ENCODE data around the gene ATG5. TPM values are rescaled to one million over a fixed set of nuclear protein-coding genes. Genes with fewer than 3 reads are reported as not detected.
"Not testable (repeated sequence)": the region's sequence is repeated elsewhere in the genome, so short reads cannot be mapped to it uniquely, and the experiment has no call there.

The ATG5 gene
- total and polyA plus RNA-seq, 3 experiments from 2014 or later: 39.0 to 45.0 (median 44.5) TPM

GRCh38 chr6:106268500-106268899 lies 57.1 kb downstream of the ATG5 start:
- H3K4me3 Mint-ChIP-seq; H3K27me3 Mint-ChIP-seq; H3K27me3 ChIP-seq (ENCODE audit: insufficient read depth, low read length, poor library complexity, severe bottlenecking); H3K4me3 ChIP-seq (ENCODE audit: low read length); H3K4me1 ChIP-seq (ENCODE audit: insufficient read depth, low read length); H3K27ac ChIP-seq (ENCODE audit: low read depth, low read length); H3K9me3 ChIP-seq (ENCODE audit: low read length); CTCF ChIA-PET; DNase-seq; H3K27ac Mint-ChIP-seq; H3K36me3 ChIP-seq (ENCODE audit: insufficient read depth, low read length); POLR2A ChIA-PET: not testable (repeated sequence)
- Mint-ChIP-seq H3K36me3 (peaks cover 20 to 44% (median 41%) of the 10 kb centered on the region in 3 donors), H3K9me3 (peaks cover 9 to 21% (median 16%) of the 10 kb centered on the region in 5 donors), H3K4me1 (peaks cover 31 to 49% (median 44%) of the 10 kb centered on the region in 3 donors)

- H3K4me3 ChIP-seq (ENCODE audit: low read length); POLR2A ChIA-PET; H3K4me1 ChIP-seq (ENCODE audit: insufficient read depth, low read length); CTCF ChIA-PET; H3K36me3 ChIP-seq (ENCODE audit: insufficient read depth, low read length); H3K9me3 ChIP-seq (ENCODE audit: low read length); DNase-seq; H3K27me3 Mint-ChIP-seq; H3K27ac Mint-ChIP-seq; H3K27ac ChIP-seq (ENCODE audit: low read depth, low read length); H3K27me3 ChIP-seq (ENCODE audit: insufficient read depth, low read length, poor library complexity, severe bottlenecking): not testable (repeated sequence)
- H3K9me3 Mint-ChIP-seq: peaks cover 9 to 21% (median 16%) of the 10 kb centered on the region in 5 donors
- peaks cover 29 to 64% (median 50%) of the 10 kb centered on the region in 3 donors for H3K36me3 Mint-ChIP-seq
- peak overlapping the region in 1 of 7 donors; percentile 8 for H3K4me3 Mint-ChIP-seq
- peaks cover 33 to 63% (median 61%) of the 10 kb centered on the region in 3 donors for H3K4me1 Mint-ChIP-seq
Observed at GRCh38 chr6:106264433-106264832, 61.1 kb downstream of the ATG5 start.

- H3K27me3 Mint-ChIP-seq; H3K27ac Mint-ChIP-seq; H3K9me3 ChIP-seq (ENCODE audit: low read length); H3K9me3 Mint-ChIP-seq; H3K4me1 ChIP-seq (ENCODE audit: insufficient read depth, low read length); H3K27ac ChIP-seq (ENCODE audit: low read depth, low read length); H3K4me3 Mint-ChIP-seq; POLR2A ChIA-PET; DNase-seq; H3K36me3 ChIP-seq (ENCODE audit: insufficient read depth, low read length); H3K4me3 ChIP-seq (ENCODE audit: low read length); H3K27me3 ChIP-seq (ENCODE audit: insufficient read depth, low read length, poor library complexity, severe bottlenecking): not testable (repeated sequence)
- Mint-ChIP-seq H3K4me1 (peaks cover 20 to 49% (median 47%) of the 10 kb centered on the region in 3 donors), H3K36me3 (peaks cover 15 to 36% (median 21%) of the 10 kb centered on the region in 3 donors)
- CTCF ChIA-PET: interaction anchor here (2.1 kb wide), 1 partner anchor 37 kb away, joined by 7 read pairs; no protein-coding TSS in a partner anchor
Observed at GRCh38 chr6:106259748-106260147, 65.8 kb downstream of the ATG5 start.

GRCh38 chr6:106258726-106259125 lies 66.8 kb downstream of the ATG5 start:
- Mint-ChIP-seq H3K36me3 (peaks cover 6 to 30% (median 15%) of the 10 kb centered on the region in 3 donors), H3K27me3 (no peaks in the 10 kb centered on the region), H3K4me1 (peaks cover 17 to 49% (median 45%) of the 10 kb centered on the region in 3 donors), H3K9me3 (no peaks in the 10 kb centered on the region), H3K4me3 (no peak overlapping the region), H3K27ac (no peak overlapping the region)
- no peaks in the 10 kb centered on the region for H3K27me3 ChIP-seq (ENCODE audit: insufficient read depth, low read length, poor library complexity, severe bottlenecking)
- ChIA-PET CTCF (interaction anchor here (2.1 kb wide), 1 partner anchor 36 kb away, joined by 7 read pairs; no protein-coding TSS in a partner anchor), POLR2A (no interaction called here)
- H3K4me1 ChIP-seq (ENCODE audit: insufficient read depth, low read length): no peaks in the 10 kb centered on the region
- no peak overlapping the region for H3K4me3 ChIP-seq (ENCODE audit: low read length)
- H3K36me3 ChIP-seq (ENCODE audit: insufficient read depth, low read length): no peaks in the 10 kb centered on the region
- H3K9me3 ChIP-seq (ENCODE audit: low read length): no peaks in the 10 kb centered on the region
- no peak for DNase-seq
- H3K27ac ChIP-seq (ENCODE audit: low read depth, low read length): no peak overlapping the region

- no peaks in the 10 kb centered on the region for H3K27me3 Mint-ChIP-seq
- Histone ChIP-seq H3K27me3 (ENCODE audit: insufficient read depth, low read length, poor library complexity, severe bottlenecking) (no peaks in the 10 kb centered on the region), H3K4me3 (ENCODE audit: low read length) (no peak overlapping the region), H3K27ac (ENCODE audit: low read depth, low read length) (no peak overlapping the region), H3K36me3 (ENCODE audit: insufficient read depth, low read length) (no peaks in the 10 kb centered on the region), H3K4me1 (ENCODE audit: insufficient read depth, low read length) (no peaks in the 10 kb centered on the region), H3K9me3 (ENCODE audit: low read length) (no peaks in the 10 kb centered on the region)
- H3K9me3 Mint-ChIP-seq: no peaks in the 10 kb centered on the region
- POLR2A ChIA-PET: no interaction called here
- H3K4me1 Mint-ChIP-seq: peaks cover 21 to 65% (median 55%) of the 10 kb centered on the region in 3 donors
- CTCF ChIA-PET: interaction anchor here (0.9 kb wide), 1 partner anchor 8 kb away, joined by 3 read pairs; no protein-coding TSS in a partner anchor
- H3K36me3 Mint-ChIP-seq: peaks cover 6 to 21% (median 17%) of the 10 kb centered on the region in 3 donors
- no peak for DNase-seq
- no peak overlapping the region for H3K27ac Mint-ChIP-seq
- no peak overlapping the region for H3K4me3 Mint-ChIP-seq
Observed at GRCh38 chr6:106257195-106257594, 68.4 kb downstream of the ATG5 start.

- Histone ChIP-seq H3K27ac (ENCODE audit: low read depth, low read length) (no peak overlapping the region), H3K27me3 (ENCODE audit: insufficient read depth, low read length, poor library complexity, severe bottlenecking) (no peaks in the 10 kb centered on the region), H3K9me3 (ENCODE audit: low read length) (no peaks in the 10 kb centered on the region), H3K4me1 (ENCODE audit: insufficient read depth, low read length) (no peaks in the 10 kb centered on the region), H3K36me3 (ENCODE audit: insufficient read depth, low read length) (no peaks in the 10 kb centered on the region), H3K4me3 (ENCODE audit: low read length) (no peak overlapping the region)
- no peak for DNase-seq
- H3K4me3 Mint-ChIP-seq: no peak overlapping the region
- H3K36me3 Mint-ChIP-seq: peaks cover 6 to 16% (median 13%) of the 10 kb centered on the region in 3 donors
- H3K4me1 Mint-ChIP-seq: peaks cover 21 to 65% (median 53%) of the 10 kb centered on the region in 3 donors
- no peak overlapping the region for H3K27ac Mint-ChIP-seq
- no peaks in the 10 kb centered on the region for H3K9me3 Mint-ChIP-seq
- ChIA-PET CTCF (interaction anchor here (0.9 kb wide), 1 partner anchor 9 kb away, joined by 3 read pairs; no protein-coding TSS in a partner anchor), POLR2A (no interaction called here)
- no peaks in the 10 kb centered on the region for H3K27me3 Mint-ChIP-seq
Observed at GRCh38 chr6:106256201-106256968, 69.2 kb downstream of the ATG5 start.

GRCh38 chr6:106255306-106255705 lies 70.3 kb downstream of the ATG5 start:
- Histone ChIP-seq H3K4me3 (ENCODE audit: low read length) (no peak overlapping the region), H3K27ac (ENCODE audit: low read depth, low read length) (no peak overlapping the region), H3K9me3 (ENCODE audit: low read length) (no peaks in the 10 kb centered on the region), H3K36me3 (ENCODE audit: insufficient read depth, low read length) (no peaks in the 10 kb centered on the region), H3K4me1 (ENCODE audit: insufficient read depth, low read length) (no peaks in the 10 kb centered on the region), H3K27me3 (ENCODE audit: insufficient read depth, low read length, poor library complexity, severe bottlenecking) (no peaks in the 10 kb centered on the region)
- Mint-ChIP-seq H3K4me1 (peaks cover 25 to 67% (median 55%) of the 10 kb centered on the region in 3 donors), H3K4me3 (no peak overlapping the region), H3K36me3 (peaks cover 6 to 12% (median 9%) of the 10 kb centered on the region in 3 donors), H3K9me3 (no peaks in the 10 kb centered on the region), H3K27ac (no peak overlapping the region), H3K27me3 (no peaks in the 10 kb centered on the region)
- no peak for DNase-seq
- ChIA-PET CTCF (no interaction called here), POLR2A (no interaction called here)

DNA sequence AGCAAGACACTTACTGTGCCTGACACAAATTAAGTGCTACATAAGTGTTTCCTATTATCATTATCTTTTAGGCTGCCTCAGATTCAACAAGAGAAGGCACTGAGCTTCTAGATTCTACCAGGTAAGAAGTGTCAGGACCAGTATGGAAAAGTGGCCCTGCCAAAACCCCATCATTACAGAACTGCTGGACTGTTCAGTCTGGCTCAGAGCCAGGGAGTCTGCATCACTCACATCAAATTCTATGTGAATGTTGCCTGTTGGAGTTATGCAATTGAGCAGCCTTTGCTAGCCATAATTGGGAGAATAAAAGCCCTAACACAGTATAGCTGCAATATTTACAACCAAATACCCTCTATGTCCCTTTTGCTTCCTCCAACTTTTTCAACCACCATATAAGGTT lies 70.9 kb downstream of the ATG5 start:
- no peaks in the 10 kb centered on the region for H3K27me3 ChIP-seq (ENCODE audit: insufficient read depth, low read length, poor library complexity, severe bottlenecking)
- Mint-ChIP-seq H3K27ac (peak overlapping the region in 1 of 8 donors; percentile 54), H3K9me3 (no peaks in the 10 kb centered on the region), H3K4me3 (no peak overlapping the region), H3K4me1 (peaks cover 30 to 73% (median 58%) of the 10 kb centered on the region in 3 donors), H3K27me3 (no peaks in the 10 kb centered on the region), H3K36me3 (peaks cover 2 to 9% (median 6%) of the 10 kb centered on the region in 3 donors)
- POLR2A ChIA-PET: no interaction called here
- no peak overlapping the region for H3K27ac ChIP-seq (ENCODE audit: low read depth, low read length)
- CTCF ChIA-PET: no interaction called here
- H3K36me3 ChIP-seq (ENCODE audit: insufficient read depth, low read length): no peaks in the 10 kb centered on the region
- H3K9me3 ChIP-seq (ENCODE audit: low read length): no peaks in the 10 kb centered on the region
- H3K4me1 ChIP-seq (ENCODE audit: insufficient read depth, low read length): no peaks in the 10 kb centered on the region
- no peak for DNase-seq
- H3K4me3 ChIP-seq (ENCODE audit: low read length): no peak overlapping the region
